ENCODE data around the gene ELN. TPM values are rescaled to one million over a fixed set of nuclear protein-coding genes. Genes with fewer than 3 reads are reported as not detected.

ELN gene
- total RNA-seq, 2 experiments from 2014 or later: not detected

DNA sequence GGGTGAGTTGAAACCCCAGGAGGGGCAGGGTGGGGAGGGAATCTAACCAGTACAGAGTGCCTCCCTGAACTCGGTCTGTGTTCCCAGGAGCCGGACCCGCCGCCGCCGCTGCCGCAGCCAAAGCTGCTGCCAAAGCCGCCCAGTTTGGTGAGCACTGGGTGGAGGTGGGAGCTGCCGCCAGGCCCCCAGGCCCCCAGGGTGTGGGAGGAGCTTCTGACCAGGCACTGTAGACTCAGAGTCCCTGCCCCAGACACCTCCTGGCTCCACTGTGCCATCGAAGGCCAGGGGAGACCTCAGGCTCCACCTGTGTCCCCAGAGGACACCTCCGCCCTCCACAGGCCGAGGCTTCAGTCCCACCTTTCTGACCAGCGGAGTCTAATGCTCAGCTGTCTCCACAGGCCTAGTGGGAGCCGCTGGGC is 35.3 kb downstream of the ELN start:
- peaks cover under 1% of the 10 kb centered on the region for H3K27me3 Mint-ChIP-seq (ENCODE audit: low read depth)
- no peaks in the 10 kb centered on the region for H3K9me3 Mint-ChIP-seq (ENCODE audit: insufficient read depth)
- POLR2A ChIA-PET: no interaction called here
- CTCF ChIA-PET: no interaction called here
- no peak overlapping the region for H3K27ac Mint-ChIP-seq
- DNase-seq: no peak
- no peak for ATAC-seq
- peaks cover 9% of the 10 kb centered on the region for H3K4me1 Mint-ChIP-seq (ENCODE audit: low read depth)
- no peak overlapping the region for H3K4me3 Mint-ChIP-seq
- H3K36me3 Mint-ChIP-seq (ENCODE audit: low read depth): no peaks in the 10 kb centered on the region

DNA sequence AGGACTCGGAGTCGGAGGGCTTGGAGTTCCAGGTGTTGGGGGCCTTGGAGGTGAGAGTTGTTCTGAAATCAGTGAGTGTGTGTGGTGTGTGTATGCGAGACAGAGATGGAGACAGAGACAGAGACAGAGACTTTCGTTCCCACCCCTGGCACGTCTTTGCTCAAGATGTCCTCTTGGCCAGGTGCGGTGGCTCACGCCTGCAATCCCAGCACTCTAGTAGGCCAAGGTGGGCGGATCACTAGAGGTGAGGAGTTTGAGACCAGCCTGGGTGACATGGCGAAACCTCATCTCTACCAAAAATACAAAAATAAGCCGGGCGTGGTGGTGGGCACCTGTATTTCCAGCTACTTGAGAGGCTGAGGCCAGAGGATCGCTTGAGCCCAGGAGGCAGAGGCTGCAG is 35.7 kb downstream of the ELN start:
- Mint-ChIP-seq H3K36me3 (ENCODE audit: low read depth) (no peaks in the 10 kb centered on the region), H3K27me3 (ENCODE audit: low read depth) (no peaks in the 10 kb centered on the region), H3K4me1 (ENCODE audit: low read depth) (peaks cover 9% of the 10 kb centered on the region), H3K4me3 (no peak overlapping the region), H3K9me3 (ENCODE audit: insufficient read depth) (no peaks in the 10 kb centered on the region), H3K27ac (no peak overlapping the region)
- ChIA-PET CTCF (interaction anchor here (1.3 kb wide), 1 partner anchor 143 kb away, joined by 6 read pairs; no protein-coding TSS in a partner anchor), POLR2A (no interaction called here)
- ATAC-seq (no peak), DNase-seq (no peak)

DNA sequence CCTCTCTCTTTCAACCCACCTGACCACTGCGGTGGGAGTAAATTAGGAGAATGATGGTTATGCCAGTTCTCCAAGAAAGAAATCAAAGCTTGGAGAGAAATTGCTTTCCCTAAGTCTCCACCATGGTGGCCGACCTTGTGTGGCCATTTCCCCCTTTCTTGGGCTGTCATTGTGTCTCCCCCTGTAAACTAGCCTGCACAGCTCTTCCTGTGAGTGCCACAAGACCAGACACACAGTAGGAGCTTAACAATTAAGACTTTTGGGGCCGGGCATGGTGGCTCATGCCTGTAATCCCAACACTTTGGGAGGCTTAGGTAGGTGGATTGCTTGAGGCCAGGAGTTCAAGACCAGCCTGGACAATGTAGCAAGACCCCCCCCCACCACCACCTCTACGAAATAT is 36.7 kb downstream of the ELN start:
- H3K27me3 Mint-ChIP-seq (ENCODE audit: low read depth): no peaks in the 10 kb centered on the region
- no peak overlapping the region for H3K4me3 Mint-ChIP-seq
- no peaks in the 10 kb centered on the region for H3K36me3 Mint-ChIP-seq (ENCODE audit: low read depth)
- H3K4me1 Mint-ChIP-seq (ENCODE audit: low read depth): peaks cover 9% of the 10 kb centered on the region
- ChIA-PET POLR2A (no interaction called here), CTCF (interaction anchor here (0.7 to 2.1 kb wide), 4 partner anchors 19 to 587 kb away, joined by 3 to 6 read pairs (median 6); partner anchors contain the start of gene LIMK1)
- no peak for ATAC-seq
- DNase-seq: no peak
- no peak overlapping the region for H3K27ac Mint-ChIP-seq
- H3K9me3 Mint-ChIP-seq (ENCODE audit: insufficient read depth): no peaks in the 10 kb centered on the region

DNA sequence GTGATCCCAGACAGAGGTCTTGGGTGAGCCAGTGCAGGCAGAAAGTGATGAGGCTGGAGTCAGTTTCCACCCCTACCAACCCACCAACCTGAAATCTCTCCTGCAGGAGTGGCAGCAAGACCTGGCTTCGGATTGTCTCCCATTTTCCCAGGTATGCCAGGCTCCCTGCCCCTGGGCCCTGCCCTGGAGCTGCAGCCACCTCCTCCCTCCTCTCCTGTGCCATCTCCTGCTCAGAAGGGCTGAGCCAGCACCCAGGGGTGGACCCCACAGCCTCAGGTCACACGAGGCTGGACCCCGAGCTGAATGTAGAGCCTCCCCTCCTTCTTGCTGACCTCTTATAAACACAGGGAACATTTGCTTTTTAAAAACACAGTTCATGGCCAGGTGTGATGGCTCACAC is 38.7 kb downstream of the ELN start:
- ATAC-seq (no peak), DNase-seq (no peak)
- CTCF ChIA-PET: no interaction called here
- Mint-ChIP-seq H3K4me1 (ENCODE audit: low read depth) (peaks cover 13% of the 10 kb centered on the region), H3K27me3 (ENCODE audit: low read depth) (no peaks in the 10 kb centered on the region), H3K27ac (no peak overlapping the region), H3K4me3 (no peak overlapping the region), H3K36me3 (ENCODE audit: low read depth) (no peaks in the 10 kb centered on the region), H3K9me3 (ENCODE audit: insufficient read depth) (no peaks in the 10 kb centered on the region)
- POLR2A ChIA-PET: no interaction called here

DNA sequence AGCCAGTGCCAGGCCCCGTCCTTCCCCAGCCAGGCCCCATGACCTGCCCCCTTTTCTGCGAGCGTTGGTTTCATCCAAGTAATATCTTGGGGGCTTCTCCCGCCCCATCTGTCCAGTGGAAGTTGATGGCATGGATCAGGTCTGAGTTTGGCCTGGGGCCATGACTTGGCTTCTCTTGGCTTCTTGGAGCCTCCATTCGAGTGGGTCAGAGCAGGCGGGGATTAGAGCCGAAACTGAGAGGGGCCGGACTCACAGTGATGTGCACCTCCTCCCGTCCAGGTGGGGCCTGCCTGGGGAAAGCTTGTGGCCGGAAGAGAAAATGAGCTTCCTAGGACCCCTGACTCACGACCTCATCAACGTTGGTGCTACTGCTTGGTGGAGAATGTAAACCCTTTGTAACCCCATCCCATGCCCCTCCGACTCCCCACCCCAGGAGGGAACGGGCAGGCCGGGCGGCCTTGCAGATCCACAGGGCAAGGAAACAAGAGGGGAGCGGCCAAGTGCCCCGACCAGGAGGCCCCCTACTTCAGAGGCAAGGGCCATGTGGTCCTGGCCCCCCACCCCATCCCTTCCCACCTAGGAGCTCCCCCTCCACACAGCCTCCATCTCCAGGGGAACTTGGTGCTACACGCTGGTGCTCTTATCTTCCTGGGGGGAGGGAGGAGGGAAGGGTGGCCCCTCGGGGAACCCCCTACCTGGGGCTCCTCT is 40.6 kb downstream of the ELN start:
- no peak for ATAC-seq
- CTCF ChIA-PET: interaction anchor here (0.7 to 3.3 kb wide), 12 partner anchors 13 to 333 kb away, joined by 3 to 24 read pairs (median 4); partner anchors contain the start of gene LIMK1
- Mint-ChIP-seq H3K36me3 (ENCODE audit: low read depth) (no peaks in the 10 kb centered on the region), H3K27me3 (ENCODE audit: low read depth) (no peaks in the 10 kb centered on the region), H3K4me3 (no peak overlapping the region), H3K9me3 (ENCODE audit: insufficient read depth) (no peaks in the 10 kb centered on the region), H3K4me1 (ENCODE audit: low read depth) (peaks cover 7% of the 10 kb centered on the region), H3K27ac (no peak overlapping the region)
- DNase-seq: no peak
- POLR2A ChIA-PET: interaction anchor here (0.6 to 1.4 kb wide), 3 partner anchors 107 to 115 kb away, joined by 3 read pairs; no protein-coding TSS in a partner anchor

DNA sequence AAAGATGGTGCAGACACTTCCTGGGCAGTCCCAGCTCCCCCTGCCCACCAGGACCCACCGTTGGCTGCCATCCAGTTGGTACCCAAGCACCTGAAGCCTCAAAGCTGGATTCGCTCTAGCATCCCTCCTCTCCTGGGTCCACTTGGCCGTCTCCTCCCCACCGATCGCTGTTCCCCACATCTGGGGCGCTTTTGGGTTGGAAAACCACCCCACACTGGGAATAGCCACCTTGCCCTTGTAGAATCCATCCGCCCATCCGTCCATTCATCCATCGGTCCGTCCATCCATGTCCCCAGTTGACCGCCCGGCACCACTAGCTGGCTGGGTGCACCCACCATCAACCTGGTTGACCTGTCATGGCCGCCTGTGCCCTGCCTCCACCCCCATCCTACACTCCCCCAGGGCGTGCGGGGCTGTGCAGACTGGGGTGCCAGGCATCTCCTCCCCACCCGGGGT is 41.1 kb downstream of the ELN start:
- Mint-ChIP-seq H3K27ac (no peak overlapping the region), H3K27me3 (ENCODE audit: low read depth) (no peaks in the 10 kb centered on the region)

DNA sequence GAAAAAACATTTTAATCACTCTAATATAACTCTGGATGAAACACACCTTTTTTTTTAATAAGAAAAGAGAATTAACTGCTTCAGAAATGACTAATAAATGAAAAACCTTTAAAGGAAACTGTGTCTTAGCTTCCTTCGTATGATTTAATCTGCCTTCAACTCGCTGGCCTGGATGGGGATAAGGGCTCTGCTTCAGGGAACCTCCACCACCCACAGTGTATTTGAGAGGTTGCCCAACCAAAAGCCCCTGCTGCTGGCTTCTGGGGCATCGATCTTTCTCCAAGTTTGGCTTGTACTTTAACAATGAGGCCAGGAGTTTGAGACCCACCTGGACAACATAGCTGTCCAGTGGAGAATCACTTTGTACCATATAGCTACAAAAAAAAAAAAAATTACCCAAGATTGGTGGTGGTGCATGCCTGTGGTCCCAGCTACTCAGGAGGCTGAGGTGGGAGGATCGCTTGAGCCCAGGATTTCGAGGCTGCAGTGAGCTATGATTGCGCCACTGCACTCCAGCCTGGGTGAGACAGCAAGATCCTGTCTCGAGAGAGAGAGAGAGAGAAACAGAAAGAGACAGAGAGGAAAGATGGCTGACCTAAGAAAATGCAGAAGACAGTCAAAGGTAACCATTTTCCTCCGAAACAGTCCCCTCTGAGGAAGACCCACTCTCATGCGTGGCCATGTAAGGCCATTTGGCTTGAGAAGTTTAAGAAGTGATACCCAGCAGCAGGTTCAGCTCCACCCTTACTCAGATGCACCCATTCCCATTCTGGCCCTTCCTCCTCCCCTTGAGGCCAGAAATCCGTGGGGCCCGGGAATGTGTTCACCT is 42.0 kb downstream of the ELN start:
- Mint-ChIP-seq H3K4me1 (ENCODE audit: low read depth) (peaks cover 7% of the 10 kb centered on the region), H3K27me3 (ENCODE audit: low read depth) (no peaks in the 10 kb centered on the region), H3K9me3 (ENCODE audit: insufficient read depth) (no peaks in the 10 kb centered on the region), H3K4me3 (no peak overlapping the region), H3K36me3 (ENCODE audit: low read depth) (no peaks in the 10 kb centered on the region), H3K27ac (no peak overlapping the region)
- POLR2A ChIA-PET: no interaction called here
- CTCF ChIA-PET: interaction anchor here (0.8 to 3.3 kb wide), 6 partner anchors 13 to 332 kb away, joined by 3 to 24 read pairs (median 7); partner anchors contain the start of genes EIF4H and LIMK1
- no peak for ATAC-seq
- DNase-seq: no peak

More for the DNA sequence above, 41.1 kb downstream of the ELN start:
- ChIA-PET CTCF (interaction anchor here (0.8 to 3.3 kb wide), 10 partner anchors 12 to 332 kb away, joined by 3 to 24 read pairs (median 4); partner anchors contain the start of gene EIF4H), POLR2A (interaction anchor here (0.6 to 0.9 kb wide), 2 partner anchors 109 to 115 kb away, joined by 3 read pairs; no protein-coding TSS in a partner anchor)
- Mint-ChIP-seq H3K4me1 (ENCODE audit: low read depth) (peaks cover 7% of the 10 kb centered on the region), H3K36me3 (ENCODE audit: low read depth) (no peaks in the 10 kb centered on the region), H3K4me3 (no peak overlapping the region), H3K9me3 (ENCODE audit: insufficient read depth) (no peaks in the 10 kb centered on the region)
- DNase-seq (no peak), ATAC-seq (no peak)

DNA sequence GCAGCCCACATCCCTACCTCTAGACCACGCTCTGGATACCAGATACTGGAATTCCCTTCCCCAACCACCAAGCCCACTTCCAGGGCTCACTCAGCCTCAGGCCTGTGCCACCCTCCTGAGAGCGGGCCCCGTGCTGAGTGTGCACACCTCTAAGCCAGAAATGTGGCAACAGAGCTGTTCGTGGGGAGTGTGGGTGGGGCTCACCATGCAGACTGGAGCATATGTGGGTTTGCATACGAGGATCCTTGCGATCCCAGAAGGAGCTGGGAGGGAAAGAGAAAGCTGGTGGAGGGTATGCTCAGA is 42.6 kb downstream of the ELN start:
- POLR2A ChIA-PET: no interaction called here

DNA sequence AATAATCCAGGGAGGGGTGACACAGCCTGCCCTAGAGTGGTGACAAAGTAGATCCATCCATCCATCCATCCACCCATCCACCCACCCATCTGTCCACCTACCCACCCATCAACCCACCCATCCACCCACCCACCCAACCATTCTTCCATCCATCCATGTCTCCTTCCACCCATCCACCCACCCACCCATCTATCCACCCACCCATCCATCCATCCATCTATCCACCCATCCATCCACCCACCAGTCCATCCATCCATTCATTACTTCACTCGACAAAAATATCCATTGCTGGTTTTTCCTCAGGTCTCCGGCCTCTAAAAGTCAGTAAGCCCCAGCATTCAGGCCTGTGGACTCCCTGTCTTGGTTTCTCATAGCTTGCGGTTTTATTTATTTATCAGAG is 43.1 kb downstream of the ELN start:
- Mint-ChIP-seq H3K27ac (no peak overlapping the region), H3K9me3 (ENCODE audit: insufficient read depth) (no peaks in the 10 kb centered on the region), H3K36me3 (ENCODE audit: low read depth) (no peaks in the 10 kb centered on the region), H3K27me3 (ENCODE audit: low read depth) (no peaks in the 10 kb centered on the region), H3K4me3 (no peak overlapping the region), H3K4me1 (ENCODE audit: low read depth) (peaks cover 7% of the 10 kb centered on the region)
- ChIA-PET CTCF (interaction anchor here (1.9 kb wide), 1 partner anchor 135 kb away, joined by 5 read pairs; no protein-coding TSS in a partner anchor), POLR2A (no interaction called here)
- no peak for ATAC-seq
- no peak for DNase-seq

More for the DNA sequence above, 42.6 kb downstream of the ELN start:
- no peaks in the 10 kb centered on the region for H3K27me3 Mint-ChIP-seq (ENCODE audit: low read depth)
- ATAC-seq: no peak
- H3K9me3 Mint-ChIP-seq (ENCODE audit: insufficient read depth): no peaks in the 10 kb centered on the region
- CTCF ChIA-PET: interaction anchor here (1.0 to 3.3 kb wide), 4 partner anchors 13 to 331 kb away, joined by 4 to 24 read pairs (median 8); partner anchors contain the start of gene LIMK1
- no peak for DNase-seq
- H3K4me3 Mint-ChIP-seq: no peak overlapping the region
- H3K36me3 Mint-ChIP-seq (ENCODE audit: low read depth): no peaks in the 10 kb centered on the region
- no peak overlapping the region for H3K27ac Mint-ChIP-seq
- H3K4me1 Mint-ChIP-seq (ENCODE audit: low read depth): peaks cover 7% of the 10 kb centered on the region

DNA sequence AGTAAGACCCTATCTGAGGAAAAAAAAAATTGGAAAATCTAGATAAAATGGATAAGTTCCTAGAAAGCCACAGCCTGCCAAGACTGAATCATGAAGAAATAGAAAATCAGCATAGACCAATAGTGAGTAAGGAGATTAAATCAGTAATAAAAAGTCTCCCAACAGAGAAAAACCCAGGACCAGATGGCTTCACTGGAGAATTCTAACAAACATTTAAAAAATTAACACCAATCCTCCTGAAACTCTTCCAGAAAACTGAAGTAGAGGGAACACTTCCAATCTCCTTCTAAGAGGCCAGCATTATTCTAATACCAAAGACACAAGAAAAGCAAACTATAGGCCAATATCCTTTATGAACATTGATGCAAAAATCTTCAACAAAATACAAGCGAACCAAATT is 46.8 kb downstream of the ELN start:
- H3K36me3 Mint-ChIP-seq (ENCODE audit: low read depth): no peaks in the 10 kb centered on the region
- H3K27ac Mint-ChIP-seq: no peak overlapping the region
- no peak for ATAC-seq
- ChIA-PET CTCF (no interaction called here), POLR2A (interaction anchor here (0.9 kb wide), 1 partner anchor 8 kb away, joined by 3 read pairs; the partner anchor contains the start of gene LIMK1)
- H3K4me1 Mint-ChIP-seq (ENCODE audit: low read depth): peaks cover 3% of the 10 kb centered on the region
- DNase-seq: no peak
- H3K27me3 Mint-ChIP-seq (ENCODE audit: low read depth): no peaks in the 10 kb centered on the region
- no peak overlapping the region for H3K4me3 Mint-ChIP-seq
- H3K9me3 Mint-ChIP-seq (ENCODE audit: insufficient read depth): no peaks in the 10 kb centered on the region

DNA sequence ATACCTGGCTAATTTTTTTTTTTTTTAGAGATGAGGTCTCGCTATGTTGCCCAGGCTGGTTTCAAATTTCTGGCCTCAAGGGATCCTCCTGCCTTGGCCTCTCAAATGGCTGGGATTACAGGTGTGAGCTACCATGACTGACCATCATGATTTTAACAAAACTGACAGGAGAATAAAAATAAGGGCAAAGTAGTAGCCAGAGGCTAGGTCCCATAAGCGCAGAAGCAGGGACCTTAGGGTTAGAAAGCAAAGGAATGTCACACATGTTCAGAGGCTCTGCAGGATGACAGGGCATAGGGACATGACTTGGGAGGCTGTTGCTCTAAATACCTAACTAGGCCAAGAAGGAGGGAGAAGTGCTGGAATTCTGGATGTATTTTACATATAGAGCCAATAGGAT is 50.5 kb downstream of the ELN start:
- no peak overlapping the region for H3K27ac Mint-ChIP-seq
- H3K4me3 Mint-ChIP-seq: no peak overlapping the region
- H3K9me3 Mint-ChIP-seq (ENCODE audit: insufficient read depth): no peaks in the 10 kb centered on the region
- H3K4me1 Mint-ChIP-seq (ENCODE audit: low read depth): peaks cover 6% of the 10 kb centered on the region
- DNase-seq (no peak), ATAC-seq (no peak)
- CTCF ChIA-PET: no interaction called here
- H3K27me3 Mint-ChIP-seq (ENCODE audit: low read depth): no peaks in the 10 kb centered on the region
- POLR2A ChIA-PET: no interaction called here
- no peaks in the 10 kb centered on the region for H3K36me3 Mint-ChIP-seq (ENCODE audit: low read depth)

DNA sequence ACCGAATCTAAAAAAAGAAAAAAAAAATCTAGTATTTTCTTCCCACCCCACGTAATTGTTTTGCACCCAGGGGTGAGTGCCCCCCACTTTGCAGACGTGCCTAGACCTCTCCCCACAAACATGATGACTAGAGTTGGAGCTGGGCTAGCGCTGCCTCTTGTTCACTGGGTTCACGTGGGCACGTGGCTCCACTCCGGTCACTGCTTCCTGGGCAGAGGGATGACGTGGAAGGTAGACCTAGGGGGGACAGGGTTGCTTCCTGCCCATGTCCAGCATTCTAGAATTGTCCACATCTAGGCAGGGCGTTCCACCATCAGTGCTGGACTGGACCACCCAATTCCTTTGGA is 54.8 kb downstream of the ELN start:
- ATAC-seq (no peak), DNase-seq (no peak)
- H3K9me3 Mint-ChIP-seq (ENCODE audit: insufficient read depth): no peaks in the 10 kb centered on the region
- ChIA-PET CTCF (interaction anchor here (0.9 to 2.0 kb wide), 6 partner anchors 12 to 101 kb away, joined by 3 to 7 read pairs (median 4); no protein-coding TSS in a partner anchor), POLR2A (interaction anchor here (0.8 to 3.9 kb wide), 4 partner anchors 8 to 100 kb away, joined by 3 to 44 read pairs (median 14); partner anchors contain the start of gene EIF4H)
- no peaks in the 10 kb centered on the region for H3K27me3 Mint-ChIP-seq (ENCODE audit: low read depth)
- H3K4me3 Mint-ChIP-seq: no peak overlapping the region
- peaks cover 9% of the 10 kb centered on the region for H3K36me3 Mint-ChIP-seq (ENCODE audit: low read depth)
- peaks cover 16% of the 10 kb centered on the region for H3K4me1 Mint-ChIP-seq (ENCODE audit: low read depth)
- H3K27ac Mint-ChIP-seq: peak overlapping the region; percentile 57
